Natural killer cell (primary cell): ENCODE data around the gene CDKAL1. TPM values are rescaled to one million over a fixed set of nuclear protein-coding genes. Genes with fewer than 3 reads are reported as not detected.

Experiments
- ATAC-seq, 3 donors: fragments of 150-1000 bp in 2 of 3; fragments of 200-7000 bp in 1 of 3; cut with Tn5 transposase; 1 replicate in 1 of 3; 2 replicates in 2 of 3; pipeline ENCODE4 v1.10.0; 2021; ENCODE audit warnings: mild to moderate bottlenecking in 2 of 3, moderate library complexity in 2 of 3
- DNase-seq, 2 donors: peaks; one replicate each; pipeline versions ENCODE4 v3.0.0 to v3.0.0-alpha.2; 2013 to 2021; ENCODE audit warnings: mixed read lengths in 1 of 2
- H3K27ac ChIP-seq: one replicate; pipeline ENCODE4 v1.5.1; 2013; ENCODE audit warnings: mild to moderate bottlenecking, low read length
- H3K27me3 ChIP-seq: one replicate; pipeline ENCODE4 v1.6.1; 2013; ENCODE audit warnings: low read length; ENCODE audit not compliant: control insufficient read depth, insufficient read depth
- H3K36me3 ChIP-seq: one replicate; pipeline ENCODE4 v1.6.1; 2013; ENCODE audit warnings: low read length; ENCODE audit not compliant: control insufficient read depth, insufficient read depth
- H3K4me1 ChIP-seq: one replicate; pipeline ENCODE4 v1.6.1; 2013; ENCODE audit warnings: low read length; ENCODE audit not compliant: control insufficient read depth, insufficient read depth
- H3K4me3 ChIP-seq: one replicate; pipeline ENCODE4 v1.5.1; 2013; ENCODE audit warnings: low read length
- H3K9me3 ChIP-seq: one replicate; pipeline ENCODE4 v1.6.1; 2013; ENCODE audit warnings: low read length; ENCODE audit not compliant: control insufficient read depth, insufficient read depth
- H3K27ac Mint-ChIP-seq, 2 donors: one replicate each; pipeline ENCODE4 v1.8.0; 2022; ENCODE audit warnings: mild to moderate bottlenecking in 2 of 2, mixed read lengths in 2 of 2, moderate library complexity in 1 of 2
- H3K27me3 Mint-ChIP-seq, 2 donors: one replicate each; pipeline ENCODE4 v1.8.0; 2022; ENCODE audit warnings: low read depth in 2 of 2, mixed read lengths in 2 of 2
- H3K36me3 Mint-ChIP-seq: one replicate; pipeline ENCODE4 v1.8.0; 2022; ENCODE audit warnings: mixed read lengths
- H3K4me1 Mint-ChIP-seq, 2 donors: one replicate each; pipeline ENCODE4 v1.8.0; 2022; ENCODE audit warnings: mixed read lengths in 2 of 2
- H3K4me3 Mint-ChIP-seq: one replicate; pipeline ENCODE4 v1.8.0; 2022; ENCODE audit warnings: mild to moderate bottlenecking, moderate library complexity, mixed read lengths
- H3K9me3 Mint-ChIP-seq, 2 donors: one replicate each; pipeline ENCODE4 v1.8.0; 2022; ENCODE audit warnings: mixed read lengths in 2 of 2
- WGBS: methylation state at CpG from one replicate; pipeline ENCODE4 v1.1.7; 2013; ENCODE audit warnings: missing lambda C conversion rate; ENCODE audit not compliant: insufficient coverage; 5-methylcytosine and 5-hydroxymethylcytosine counted together
- intact Hi-C: fragments of 100-400 bp; cut with micrococcal nuclease; formaldehyde crosslinking; loops from one replicate; pipeline ENCODE4 v1.14.2; 2022
- total RNA-seq, 4 donors: library from RNA; stranded (reverse); fragments of 120-200 nt in 1 of 4; gene quantifications; one replicate each; pipeline versions ENCODE4 v1.2.3 to v1.2.4, GENCODE V29; 2013 to 2022
- TF ChIP-seq, protein P1 (sequence below): fragments of 200-600 bp; IDR thresholded peaks from one replicate; pipeline ENCODE4 v1.8.0; 2022; ENCODE audit warnings: antibody characterized with exemption

CDKAL1 gene
- total RNA-seq, 3 donors from 2014 or later (not counting 1 experiment from before 2014, with no cell fraction given) = 26.0 to 32.8 (median 28.9) TPM

DNA sequence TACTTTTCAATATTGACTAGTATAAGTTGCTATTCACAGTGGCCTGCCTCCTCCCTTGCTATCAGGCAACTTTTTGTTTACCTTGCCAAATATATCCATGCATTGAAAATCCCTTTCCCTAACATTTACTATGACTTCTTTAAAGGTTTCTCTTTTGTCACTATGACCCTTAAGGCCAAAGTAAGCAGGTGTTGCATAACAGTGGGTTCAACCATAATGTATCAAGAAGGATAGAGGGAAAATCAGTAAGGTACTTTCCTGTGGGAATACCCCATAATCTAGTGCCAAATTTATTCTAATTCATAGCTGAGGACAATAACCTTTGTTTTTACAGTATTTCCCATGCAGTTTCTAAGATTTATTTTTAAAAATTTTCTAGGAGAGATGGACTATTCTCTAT lies 527.6 kb downstream of the CDKAL1 start:
- TF ChIP-seq, protein P1, sequence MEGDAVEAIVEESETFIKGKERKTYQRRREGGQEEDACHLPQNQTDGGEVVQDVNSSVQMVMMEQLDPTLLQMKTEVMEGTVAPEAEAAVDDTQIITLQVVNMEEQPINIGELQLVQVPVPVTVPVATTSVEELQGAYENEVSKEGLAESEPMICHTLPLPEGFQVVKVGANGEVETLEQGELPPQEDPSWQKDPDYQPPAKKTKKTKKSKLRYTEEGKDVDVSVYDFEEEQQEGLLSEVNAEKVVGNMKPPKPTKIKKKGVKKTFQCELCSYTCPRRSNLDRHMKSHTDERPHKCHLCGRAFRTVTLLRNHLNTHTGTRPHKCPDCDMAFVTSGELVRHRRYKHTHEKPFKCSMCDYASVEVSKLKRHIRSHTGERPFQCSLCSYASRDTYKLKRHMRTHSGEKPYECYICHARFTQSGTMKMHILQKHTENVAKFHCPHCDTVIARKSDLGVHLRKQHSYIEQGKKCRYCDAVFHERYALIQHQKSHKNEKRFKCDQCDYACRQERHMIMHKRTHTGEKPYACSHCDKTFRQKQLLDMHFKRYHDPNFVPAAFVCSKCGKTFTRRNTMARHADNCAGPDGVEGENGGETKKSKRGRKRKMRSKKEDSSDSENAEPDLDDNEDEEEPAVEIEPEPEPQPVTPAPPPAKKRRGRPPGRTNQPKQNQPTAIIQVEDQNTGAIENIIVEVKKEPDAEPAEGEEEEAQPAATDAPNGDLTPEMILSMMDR = no peak
- no peak for ATAC-seq
- H3K9me3 ChIP-seq = peaks cover 13% of the 10 kb centered on the region
- DNase-seq = no peak
- H3K27me3 ChIP-seq = no peaks in the 10 kb centered on the region
- no peak overlapping the region for H3K27ac ChIP-seq
- H3K4me1 ChIP-seq = no peaks in the 10 kb centered on the region
- H3K9me3 Mint-ChIP-seq = peaks cover 6 to 16% of the 10 kb centered on the region in 2 donors
- H3K27ac Mint-ChIP-seq = no peak overlapping the region
- peaks cover 2% of the 10 kb centered on the region for H3K36me3 ChIP-seq
- H3K4me3 Mint-ChIP-seq = no peak overlapping the region
- H3K36me3 Mint-ChIP-seq = no peaks in the 10 kb centered on the region
- intact Hi-C loops = no loop called here
- H3K4me1 Mint-ChIP-seq = peaks cover 0 to 9% of the 10 kb centered on the region in 2 donors
- H3K27me3 Mint-ChIP-seq = no peaks in the 10 kb centered on the region
- H3K4me3 ChIP-seq = no peak overlapping the region

GRCh38 chr6:21064756-21065340 lies 530.6 kb downstream of the CDKAL1 start:
- no peaks in the 10 kb centered on the region for H3K36me3 Mint-ChIP-seq
- Histone ChIP-seq H3K4me3 (no peak overlapping the region), H3K36me3 (peaks cover 3% of the 10 kb centered on the region), H3K27ac (no peak overlapping the region), H3K27me3 (no peaks in the 10 kb centered on the region), H3K9me3 (no peaks in the 10 kb centered on the region), H3K4me1 (no peaks in the 10 kb centered on the region)
- no peaks in the 10 kb centered on the region for H3K4me1 Mint-ChIP-seq
- WGBS = no CpG with 5 or more reads among the region's 1 CpG
- H3K4me3 Mint-ChIP-seq = no peak overlapping the region
- DNase-seq = no peak
- no peak overlapping the region for H3K27ac Mint-ChIP-seq
- intact Hi-C loops = no loop called here
- H3K9me3 Mint-ChIP-seq = peaks cover under 1 to 2% of the 10 kb centered on the region in 2 donors
- TF ChIP-seq, protein P1 = no peak
- ATAC-seq = no peak
- H3K27me3 Mint-ChIP-seq = no peaks in the 10 kb centered on the region

- Histone ChIP-seq H3K36me3 (peaks cover 3% of the 10 kb centered on the region), H3K27ac (no peak overlapping the region), H3K4me3 (no peak overlapping the region), H3K9me3 (no peaks in the 10 kb centered on the region), H3K4me1 (no peaks in the 10 kb centered on the region), H3K27me3 (no peaks in the 10 kb centered on the region)
- no peak overlapping the region for H3K4me3 Mint-ChIP-seq
- 95% methylated on average over 2 of the region's 3 CpGs for WGBS
- H3K36me3 Mint-ChIP-seq = peaks cover 20% of the 10 kb centered on the region
- DNase-seq = no peak
- H3K9me3 Mint-ChIP-seq = peaks cover 2 to 6% of the 10 kb centered on the region in 2 donors
- no peaks in the 10 kb centered on the region for H3K4me1 Mint-ChIP-seq
- TF ChIP-seq, protein P1 = no peak
- intact Hi-C loops = no loop called here
- H3K27me3 Mint-ChIP-seq = no peaks in the 10 kb centered on the region
- no peak for ATAC-seq
- H3K27ac Mint-ChIP-seq = no peak overlapping the region
These were observed 533.3 kb downstream of the CDKAL1 start for GRCh38 chr6:21067521-21067920.

DNA sequence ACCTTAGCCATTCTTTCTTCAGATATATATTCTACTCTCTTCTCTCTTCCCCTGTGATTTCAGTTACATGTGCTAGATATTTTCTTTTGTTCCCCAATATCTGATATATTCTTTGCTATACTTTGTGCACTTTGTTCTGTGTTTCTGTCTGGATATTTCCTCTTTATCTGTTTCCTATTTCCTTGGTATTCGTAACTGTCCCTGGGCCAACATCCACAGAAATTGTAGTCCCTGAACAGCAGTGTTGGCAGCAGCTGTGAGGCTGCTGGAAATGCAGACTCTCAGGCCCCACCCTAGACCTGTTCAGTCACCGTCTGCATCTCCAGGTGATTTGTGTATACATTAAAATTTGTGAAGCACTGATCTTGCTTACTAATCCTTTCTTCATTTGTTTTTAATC lies 536.4 kb downstream of the CDKAL1 start:
- 100% methylated on average over 2 of the region's 2 CpGs for WGBS
- peaks cover 4 to 6% of the 10 kb centered on the region in 2 donors for H3K9me3 Mint-ChIP-seq
- DNase-seq (no peak), ATAC-seq (no peak)
- H3K27ac Mint-ChIP-seq = no peak overlapping the region
- no peak overlapping the region for H3K4me3 Mint-ChIP-seq
- intact Hi-C loops = no loop called here
- no peak overlapping the region for H3K4me3 ChIP-seq
- H3K4me1 ChIP-seq = no peaks in the 10 kb centered on the region
- peaks cover 8% of the 10 kb centered on the region for H3K36me3 ChIP-seq
- TF ChIP-seq, protein P1 = no peak
- no peak overlapping the region for H3K27ac ChIP-seq
- H3K27me3 ChIP-seq = no peaks in the 10 kb centered on the region
- H3K4me1 Mint-ChIP-seq = no peaks in the 10 kb centered on the region
- no peaks in the 10 kb centered on the region for H3K27me3 Mint-ChIP-seq
- no peaks in the 10 kb centered on the region for H3K9me3 ChIP-seq
- H3K36me3 Mint-ChIP-seq = peaks cover 31% of the 10 kb centered on the region
